H9 (cell line): ENCODE results near the gene CAMTA2. TPM values are rescaled to one million over a fixed set of nuclear protein-coding genes. Genes with fewer than 3 reads are reported as not detected.
A peak's percentile ranks its signal among the peaks of the same experiment; 100 is the strongest.

Source experiments
- DNase-seq: peaks from one replicate; pipeline ENCODE4 v3.0.0-alpha.2; 2017
- H2AFZ ChIP-seq: one replicate; pipeline ENCODE4 v1.6.1; 2013; ENCODE audit warnings: mild to moderate bottlenecking, low read length, control low read depth, moderate library complexity
- H2AK5ac ChIP-seq: 2 replicates; pipeline ENCODE4 v1.6.1; 2013; ENCODE audit warnings: low read length, control low read depth, mixed read lengths; ENCODE audit not compliant: insufficient read length
- H2BK120ac ChIP-seq: one replicate; pipeline ENCODE4 v1.6.1; 2013; ENCODE audit warnings: low read depth, mild to moderate bottlenecking, low read length, control low read depth, inconsistent platforms; ENCODE audit not compliant: poor library complexity, severe bottlenecking
- H2BK12ac ChIP-seq: 2 replicates; pipeline ENCODE4 v1.6.1; 2013; ENCODE audit warnings: low read length, control low read depth, mixed read lengths, low read depth; ENCODE audit not compliant: insufficient read length
- H2BK15ac ChIP-seq: 2 replicates; pipeline ENCODE4 v1.6.1; 2013; ENCODE audit warnings: low read depth, low read length, control low read depth
- H2BK20ac ChIP-seq: one replicate; pipeline ENCODE4 v1.6.1; 2013; ENCODE audit warnings: low read depth, mild to moderate bottlenecking, low read length, control low read depth, inconsistent platforms; ENCODE audit not compliant: poor library complexity, severe bottlenecking
- H2BK5ac ChIP-seq: 2 replicates; pipeline ENCODE4 v1.6.1; 2013; ENCODE audit warnings: low read length, control low read depth, mixed read lengths; ENCODE audit not compliant: insufficient read length
- H3K14ac ChIP-seq: 2 replicates; pipeline ENCODE4 v1.6.1; 2013; ENCODE audit warnings: low read length, control low read depth; ENCODE audit not compliant: insufficient read depth
- H3K18ac ChIP-seq: 2 replicates; pipeline ENCODE4 v1.6.1; 2013; ENCODE audit warnings: low read depth, mild to moderate bottlenecking, mixed read lengths, low read length, control low read depth; ENCODE audit not compliant: insufficient read length
- H3K23ac ChIP-seq: 2 replicates; pipeline ENCODE4 v1.6.1; 2013; ENCODE audit warnings: low read length, control low read depth, mixed read lengths, low read depth; ENCODE audit not compliant: insufficient read length
- H3K23me2 ChIP-seq: 2 replicates; pipeline ENCODE4 v1.6.1; 2013; ENCODE audit warnings: low read depth, mild to moderate bottlenecking, mixed read lengths, low read length, control low read depth; ENCODE audit not compliant: insufficient read length, poor library complexity, severe bottlenecking
- H3K27ac ChIP-seq: 2 replicates; pipeline ENCODE4 v1.5.1; 2013; ENCODE audit warnings: low read length, control low read depth, mixed read lengths, low read depth; ENCODE audit not compliant: insufficient read length
- H3K27me3 ChIP-seq: 2 replicates; pipeline ENCODE4 v1.6.1; 2013; ENCODE audit warnings: low read length, control low read depth, inconsistent platforms; ENCODE audit not compliant: insufficient read depth
- H3K4ac ChIP-seq: 2 replicates; pipeline ENCODE4 v1.6.1; 2013; ENCODE audit warnings: low read depth, mild to moderate bottlenecking, control low read depth, inconsistent platforms, low read length, moderate library complexity
- H3K4me1 ChIP-seq: 2 replicates; pipeline ENCODE4 v1.6.1; 2013; ENCODE audit warnings: low read length, control low read depth, inconsistent platforms; ENCODE audit not compliant: insufficient read depth
- H3K4me2 ChIP-seq: 2 replicates; pipeline ENCODE4 v1.6.1; 2013; ENCODE audit warnings: low read length, control low read depth, mixed read lengths; ENCODE audit not compliant: insufficient read length, insufficient read depth
- H3K56ac ChIP-seq: 2 replicates; pipeline ENCODE4 v1.6.1; 2013; ENCODE audit warnings: low read depth, mild to moderate bottlenecking, mixed read lengths, low read length, control low read depth; ENCODE audit not compliant: insufficient read length
- H3K79me1 ChIP-seq: 2 replicates; pipeline ENCODE4 v1.6.1; 2013; ENCODE audit warnings: low read depth, mild to moderate bottlenecking, moderate library complexity, low read length, control low read depth, inconsistent platforms; ENCODE audit not compliant: insufficient read depth, poor library complexity, severe bottlenecking
- H3K79me2 ChIP-seq: 2 replicates; pipeline ENCODE4 v1.6.1; 2013; ENCODE audit warnings: low read length, control low read depth, inconsistent platforms; ENCODE audit not compliant: insufficient read depth
- H3K9ac ChIP-seq: 2 replicates; pipeline ENCODE4 v1.6.1; 2013; ENCODE audit warnings: low read length, control low read depth, mixed read lengths; ENCODE audit not compliant: insufficient read length; ENCODE audit errors: extremely low read depth
- H3K9me3 ChIP-seq: one replicate; pipeline ENCODE4 v1.6.1; 2013; ENCODE audit warnings: low read depth, low read length, inconsistent platforms; ENCODE audit not compliant: control insufficient read depth
- H3T11ph ChIP-seq: one replicate; pipeline ENCODE4 v1.6.1; 2013; ENCODE audit warnings: mild to moderate bottlenecking, low read length, control low read depth, inconsistent platforms
- H4K20me1 ChIP-seq: one replicate; pipeline ENCODE4 v1.6.1; 2013; ENCODE audit not compliant: control insufficient read depth, insufficient read length, insufficient read depth
- H4K5ac ChIP-seq: 2 replicates; pipeline ENCODE4 v1.6.1; 2013; ENCODE audit warnings: low read depth, mild to moderate bottlenecking, mixed read lengths, low read length, control low read depth; ENCODE audit not compliant: insufficient read length
- H4K8ac ChIP-seq: replicated peaks from 2 replicates; pipeline ENCODE4 v1.6.1; 2013; ENCODE audit warnings: low read length, control low read depth, mixed read lengths, low read depth; ENCODE audit not compliant: insufficient read length
- H4K91ac ChIP-seq: 2 replicates; pipeline ENCODE4 v1.6.1; 2013; ENCODE audit warnings: low read depth, mild to moderate bottlenecking, moderate library complexity, mixed read lengths, low read length, control low read depth; ENCODE audit not compliant: insufficient read length
- H3K27ac Mint-ChIP-seq, 3 experiments: 2 replicates in 2 of 3; 3 replicates in 1 of 3; pipeline ENCODE4 v1.8.0; 2020 to 2021; ENCODE audit warnings: mixed read lengths in 3 of 3, mild to moderate bottlenecking in 1 of 3, moderate library complexity in 1 of 3
- H3K27me3 Mint-ChIP-seq: 2 replicates; pipeline ENCODE4 v1.8.0; 2021; ENCODE audit warnings: low read depth, mild to moderate bottlenecking, moderate library complexity, mixed read lengths
- H3K36me3 Mint-ChIP-seq, 3 experiments: 2 replicates in 2 of 3; 3 replicates in 1 of 3; pipeline ENCODE4 v1.8.0; 2020 to 2021; ENCODE audit warnings: low read depth in 3 of 3, mixed read lengths in 3 of 3; ENCODE audit not compliant: insufficient read depth in 1 of 3
- H3K4me1 Mint-ChIP-seq, 2 experiments: 2 replicates each; pipeline ENCODE4 v1.8.0; 2020; ENCODE audit warnings: mixed read lengths in 2 of 2
- H3K4me3 Mint-ChIP-seq, 2 experiments: 2 replicates in 1 of 2; 3 replicates in 1 of 2; pipeline ENCODE4 v1.8.0; 2020 to 2021; ENCODE audit warnings: mild to moderate bottlenecking in 2 of 2, mixed read lengths in 2 of 2, moderate library complexity in 1 of 2
- H3K9me3 Mint-ChIP-seq, 2 experiments: 2 replicates in 1 of 2; 3 replicates in 1 of 2; pipeline ENCODE4 v1.8.0; 2020; ENCODE audit warnings: mild to moderate bottlenecking in 2 of 2, mixed read lengths in 2 of 2, moderate library complexity in 1 of 2
- CTCF ChIP-seq: fragments of 200-600 bp; sonication (generic); conservative IDR thresholded peaks from 3 replicates; pipeline ENCODE4 v1.8.0; 2021; ENCODE audit warnings: antibody characterized with exemption, mild to moderate bottlenecking
- WGBS: extraction: QIAGEN DNeasy Blood & Tissue Kit; methylation state at CpG from one replicate; pipeline ENCODE4 v1.1.7; 2013; ENCODE audit warnings: missing lambda C conversion rate, low lambda C conversion rate, mixed read lengths; ENCODE audit not compliant: insufficient read length; ENCODE audit errors: extremely low coverage; 5-methylcytosine and 5-hydroxymethylcytosine counted together
- total RNA-seq: library from RNA; stranded (reverse); gene quantifications from 2 replicates; pipeline ENCODE4 v1.2.1, GENCODE V29; 2021

CAMTA2 gene
- total RNA-seq, 1 experiment from 2014 or later: 15.6 TPM

- no peak overlapping the region for H3K27ac ChIP-seq
- no peak overlapping the region for H3K23ac ChIP-seq
- H3K4me3 Mint-ChIP-seq: peak overlapping the region; percentile 31 to 63; a peak in 4 of 5 replicates
- H2BK20ac ChIP-seq: no peak overlapping the region
- no peak overlapping the region for H4K91ac ChIP-seq
- no peaks in the 10 kb centered on the region for H3K27me3 ChIP-seq
- H2BK5ac ChIP-seq: no peak overlapping the region
- H3K9me3 Mint-ChIP-seq: peaks cover 5 to 24% of the 10 kb centered on the region in 2 experiments; a peak in 4 of 5 replicates
- H2AK5ac ChIP-seq: no peak overlapping the region
- H3K23me2 ChIP-seq: peaks cover 23% of the 10 kb centered on the region
- no peak overlapping the region for H4K8ac ChIP-seq
- DNase-seq: no peak
- H2BK12ac ChIP-seq: no peak overlapping the region
- no peak overlapping the region for H2BK15ac ChIP-seq
- no peak overlapping the region for H3K56ac ChIP-seq
- no peaks in the 10 kb centered on the region for H3K9me3 ChIP-seq
- H3K4me2 ChIP-seq: no peak overlapping the region
- peaks cover 30 to 45% (median 38%) of the 10 kb centered on the region in 3 experiments for H3K36me3 Mint-ChIP-seq
- H3K4ac ChIP-seq: no peak overlapping the region
- no peak overlapping the region for H3K14ac ChIP-seq
- peaks cover 22 to 25% of the 10 kb centered on the region in 2 experiments for H3K4me1 Mint-ChIP-seq
- peaks cover 5% of the 10 kb centered on the region; the same call in 1 of the 2 replicates for H3K4me1 ChIP-seq
- no peak overlapping the region for H2AFZ ChIP-seq
- no peak overlapping the region for H3K18ac ChIP-seq
- H3K9ac ChIP-seq: no peak overlapping the region
- no peak overlapping the region for H3K27ac Mint-ChIP-seq
- no peaks in the 10 kb centered on the region for H4K20me1 ChIP-seq
- no peak overlapping the region for H2BK120ac ChIP-seq
- peaks cover 2% of the 10 kb centered on the region; the same call in 1 of the 2 replicates for H3K79me2 ChIP-seq
- no peaks in the 10 kb centered on the region; the same call in 1 of the 2 replicates for H3K27me3 Mint-ChIP-seq
- no CpG with 5 or more reads among the region's 15 CpGs for WGBS
- H4K5ac ChIP-seq: no peak overlapping the region
- TF ChIP-seq CTCF: no peak
- H3K79me1 ChIP-seq: peaks cover 2% of the 10 kb centered on the region
- no peak overlapping the region for H3T11ph ChIP-seq
Measured at GRCh38 chr17:4965311-4965986, 22.0 kb downstream of the CAMTA2 start.
